Measurements from ENCODE around the gene LPGAT1. TPM values are rescaled to one million over a fixed set of nuclear protein-coding genes. Genes with fewer than 3 reads are reported as not detected.

Gene LPGAT1
- total and polyA plus RNA-seq, 2 of the 13 experiments (the other 11 are each of a cell fraction or from before 2014, with no cell fraction given): 12.1 to 48.3 TPM

DNA sequence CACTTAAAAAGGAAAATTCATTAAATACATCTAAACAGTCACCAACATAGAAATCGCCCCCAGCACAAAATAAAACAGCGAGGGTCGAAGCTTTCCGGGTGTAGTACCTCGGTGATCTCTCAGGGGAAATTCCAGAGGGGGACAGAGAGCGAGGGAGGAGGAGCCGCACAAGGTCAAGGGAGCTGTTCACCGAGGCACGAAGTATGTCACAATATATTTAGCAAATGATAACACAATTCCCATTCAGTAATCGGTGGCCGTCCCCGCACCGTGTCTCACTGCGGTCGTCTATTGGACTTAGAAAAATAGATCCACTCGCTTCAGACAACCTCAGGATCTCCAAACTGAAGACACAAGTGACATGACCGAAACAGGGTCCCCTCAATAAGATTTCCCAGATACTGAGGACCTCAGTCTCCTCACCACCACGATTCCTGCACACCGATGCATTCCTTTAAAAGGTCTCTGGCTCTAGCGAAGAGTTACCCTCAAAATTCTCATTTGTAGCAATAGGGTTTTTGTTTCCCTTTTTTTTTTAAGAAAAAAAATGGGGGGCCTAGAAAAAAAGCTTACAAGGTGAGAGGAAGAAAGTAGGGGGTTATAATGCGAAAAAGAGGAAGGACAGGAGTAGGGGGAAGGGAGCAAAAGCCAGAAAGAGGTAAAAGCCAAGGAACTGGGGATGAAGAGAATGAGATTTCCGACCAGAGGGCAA, 1.1 kb downstream of the LPGAT1 start (continued):
- TF ChIP-seq, protein P1, sequence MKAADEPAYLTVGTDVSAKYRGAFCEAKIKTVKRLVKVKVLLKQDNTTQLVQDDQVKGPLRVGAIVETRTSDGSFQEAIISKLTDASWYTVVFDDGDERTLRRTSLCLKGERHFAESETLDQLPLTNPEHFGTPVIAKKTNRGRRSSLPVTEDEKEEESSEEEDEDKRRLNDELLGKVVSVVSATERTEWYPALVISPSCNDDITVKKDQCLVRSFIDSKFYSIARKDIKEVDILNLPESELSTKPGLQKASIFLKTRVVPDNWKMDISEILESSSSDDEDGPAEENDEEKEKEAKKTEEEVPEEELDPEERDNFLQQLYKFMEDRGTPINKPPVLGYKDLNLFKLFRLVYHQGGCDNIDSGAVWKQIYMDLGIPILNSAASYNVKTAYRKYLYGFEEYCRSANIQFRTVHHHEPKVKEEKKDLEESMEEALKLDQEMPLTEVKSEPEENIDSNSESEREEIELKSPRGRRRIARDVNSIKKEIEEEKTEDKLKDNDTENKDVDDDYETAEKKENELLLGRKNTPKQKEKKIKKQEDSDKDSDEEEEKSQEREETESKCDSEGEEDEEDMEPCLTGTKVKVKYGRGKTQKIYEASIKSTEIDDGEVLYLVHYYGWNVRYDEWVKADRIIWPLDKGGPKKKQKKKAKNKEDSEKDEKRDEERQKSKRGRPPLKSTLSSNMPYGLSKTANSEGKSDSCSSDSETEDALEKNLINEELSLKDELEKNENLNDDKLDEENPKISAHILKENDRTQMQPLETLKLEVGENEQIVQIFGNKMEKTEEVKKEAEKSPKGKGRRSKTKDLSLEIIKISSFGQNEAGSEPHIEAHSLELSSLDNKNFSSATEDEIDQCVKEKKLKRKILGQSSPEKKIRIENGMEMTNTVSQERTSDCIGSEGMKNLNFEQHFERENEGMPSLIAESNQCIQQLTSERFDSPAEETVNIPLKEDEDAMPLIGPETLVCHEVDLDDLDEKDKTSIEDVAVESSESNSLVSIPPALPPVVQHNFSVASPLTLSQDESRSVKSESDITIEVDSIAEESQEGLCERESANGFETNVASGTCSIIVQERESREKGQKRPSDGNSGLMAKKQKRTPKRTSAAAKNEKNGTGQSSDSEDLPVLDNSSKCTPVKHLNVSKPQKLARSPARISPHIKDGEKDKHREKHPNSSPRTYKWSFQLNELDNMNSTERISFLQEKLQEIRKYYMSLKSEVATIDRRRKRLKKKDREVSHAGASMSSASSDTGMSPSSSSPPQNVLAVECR (CRISPR knock-in tag; IDR thresholded peaks at IDR 0.05; ENCODE audit: borderline replicate concordance): peak; percentile 45; the same call in 1 of the 2 replicates
- TF ChIP-seq POLR2A (IDR thresholded peaks at IDR 0.05; ENCODE audit: insufficient read depth in 1 of 2, low read depth in 2 of 2, low read length in 2 of 2) (peak; percentile 32 to 39; a peak in 2 of 4 replicates), LCORL (IDR thresholded peaks at IDR 0.05) (no peak), LCORL (CRISPR knock-in tag; IDR thresholded peaks at IDR 0.05) (peak; percentile 59; the same call in 1 of the 2 replicates), ZFP36L2 (CRISPR knock-in tag; IDR thresholded peaks at IDR 0.05) (no peak), SIN3A (IDR thresholded peaks at IDR 0.05; ENCODE audit: borderline replicate concordance, low read depth, low read length) (peak; percentile 28; the same call in 1 of the 2 replicates), NCOR1 (IDR thresholded peaks at IDR 0.05; ENCODE audit: borderline replicate concordance, low read length) (peak; percentile 41; the same call in 1 of the 2 replicates), RXRA (CRISPR knock-in tag; IDR thresholded peaks at IDR 0.05) (0 out of 2 replicates have a peak, but pooled peaks have one; percentile 25), REXO4 (CRISPR knock-in tag; IDR thresholded peaks at IDR 0.05; ENCODE audit: borderline replicate concordance) (no peak), SOX6 (IDR thresholded peaks at IDR 0.05) (no peak), SOX6 (CRISPR knock-in tag; IDR thresholded peaks at IDR 0.05) (peak; percentile 74), HNF4A (CRISPR knock-in tag; IDR thresholded peaks at IDR 0.05) (peak; percentile 35; the same call in 1 of the 2 replicates), NONO (IDR thresholded peaks at IDR 0.05) (no peak), NONO (CRISPR knock-in tag; conservative IDR thresholded peaks at IDR 0.05) (0 out of 2 replicates have a peak, but pooled peaks have one; percentile 36)
- TF ChIP-seq, protein P2, sequence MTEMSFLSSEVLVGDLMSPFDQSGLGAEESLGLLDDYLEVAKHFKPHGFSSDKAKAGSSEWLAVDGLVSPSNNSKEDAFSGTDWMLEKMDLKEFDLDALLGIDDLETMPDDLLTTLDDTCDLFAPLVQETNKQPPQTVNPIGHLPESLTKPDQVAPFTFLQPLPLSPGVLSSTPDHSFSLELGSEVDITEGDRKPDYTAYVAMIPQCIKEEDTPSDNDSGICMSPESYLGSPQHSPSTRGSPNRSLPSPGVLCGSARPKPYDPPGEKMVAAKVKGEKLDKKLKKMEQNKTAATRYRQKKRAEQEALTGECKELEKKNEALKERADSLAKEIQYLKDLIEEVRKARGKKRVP (CRISPR knock-in tag; IDR thresholded peaks at IDR 0.05): no peak
- TF ChIP-seq, protein P3, sequence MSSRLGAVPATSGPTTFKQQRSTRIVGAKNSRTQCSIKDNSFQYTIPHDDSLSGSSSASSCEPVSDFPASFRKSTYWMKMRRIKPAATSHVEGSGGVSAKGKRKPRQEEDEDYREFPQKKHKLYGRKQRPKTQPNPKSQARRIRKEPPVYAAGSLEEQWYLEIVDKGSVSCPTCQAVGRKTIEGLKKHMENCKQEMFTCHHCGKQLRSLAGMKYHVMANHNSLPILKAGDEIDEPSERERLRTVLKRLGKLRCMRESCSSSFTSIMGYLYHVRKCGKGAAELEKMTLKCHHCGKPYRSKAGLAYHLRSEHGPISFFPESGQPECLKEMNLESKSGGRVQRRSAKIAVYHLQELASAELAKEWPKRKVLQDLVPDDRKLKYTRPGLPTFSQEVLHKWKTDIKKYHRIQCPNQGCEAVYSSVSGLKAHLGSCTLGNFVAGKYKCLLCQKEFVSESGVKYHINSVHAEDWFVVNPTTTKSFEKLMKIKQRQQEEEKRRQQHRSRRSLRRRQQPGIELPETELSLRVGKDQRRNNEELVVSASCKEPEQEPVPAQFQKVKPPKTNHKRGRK (CRISPR knock-in tag; IDR thresholded peaks at IDR 0.05): 0 out of 2 replicates have a peak, but pooled peaks have one; percentile 39
- TF ChIP-seq, protein P4, sequence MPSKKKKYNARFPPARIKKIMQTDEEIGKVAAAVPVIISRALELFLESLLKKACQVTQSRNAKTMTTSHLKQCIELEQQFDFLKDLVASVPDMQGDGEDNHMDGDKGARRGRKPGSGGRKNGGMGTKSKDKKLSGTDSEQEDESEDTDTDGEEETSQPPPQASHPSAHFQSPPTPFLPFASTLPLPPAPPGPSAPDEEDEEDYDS (CRISPR knock-in tag; IDR thresholded peaks at IDR 0.05): peak; percentile 53
- TF ChIP-seq, protein P5, sequence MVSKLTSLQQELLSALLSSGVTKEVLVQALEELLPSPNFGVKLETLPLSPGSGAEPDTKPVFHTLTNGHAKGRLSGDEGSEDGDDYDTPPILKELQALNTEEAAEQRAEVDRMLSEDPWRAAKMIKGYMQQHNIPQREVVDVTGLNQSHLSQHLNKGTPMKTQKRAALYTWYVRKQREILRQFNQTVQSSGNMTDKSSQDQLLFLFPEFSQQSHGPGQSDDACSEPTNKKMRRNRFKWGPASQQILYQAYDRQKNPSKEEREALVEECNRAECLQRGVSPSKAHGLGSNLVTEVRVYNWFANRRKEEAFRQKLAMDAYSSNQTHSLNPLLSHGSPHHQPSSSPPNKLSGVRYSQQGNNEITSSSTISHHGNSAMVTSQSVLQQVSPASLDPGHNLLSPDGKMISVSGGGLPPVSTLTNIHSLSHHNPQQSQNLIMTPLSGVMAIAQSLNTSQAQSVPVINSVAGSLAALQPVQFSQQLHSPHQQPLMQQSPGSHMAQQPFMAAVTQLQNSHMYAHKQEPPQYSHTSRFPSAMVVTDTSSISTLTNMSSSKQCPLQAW (CRISPR knock-in tag; IDR thresholded peaks at IDR 0.05): peak; percentile 31; the same call in 1 of the 2 replicates
- TF ChIP-seq, protein P6, sequence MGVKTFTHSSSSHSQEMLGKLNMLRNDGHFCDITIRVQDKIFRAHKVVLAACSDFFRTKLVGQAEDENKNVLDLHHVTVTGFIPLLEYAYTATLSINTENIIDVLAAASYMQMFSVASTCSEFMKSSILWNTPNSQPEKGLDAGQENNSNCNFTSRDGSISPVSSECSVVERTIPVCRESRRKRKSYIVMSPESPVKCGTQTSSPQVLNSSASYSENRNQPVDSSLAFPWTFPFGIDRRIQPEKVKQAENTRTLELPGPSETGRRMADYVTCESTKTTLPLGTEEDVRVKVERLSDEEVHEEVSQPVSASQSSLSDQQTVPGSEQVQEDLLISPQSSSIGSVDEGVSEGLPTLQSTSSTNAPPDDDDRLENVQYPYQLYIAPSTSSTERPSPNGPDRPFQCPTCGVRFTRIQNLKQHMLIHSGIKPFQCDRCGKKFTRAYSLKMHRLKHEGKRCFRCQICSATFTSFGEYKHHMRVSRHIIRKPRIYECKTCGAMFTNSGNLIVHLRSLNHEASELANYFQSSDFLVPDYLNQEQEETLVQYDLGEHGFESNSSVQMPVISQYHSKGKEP (CRISPR knock-in tag; IDR thresholded peaks at IDR 0.05): no peak

Data from HepG2 (cell line).